ENCODE results near the gene A2M.

A2M gene

DNA sequence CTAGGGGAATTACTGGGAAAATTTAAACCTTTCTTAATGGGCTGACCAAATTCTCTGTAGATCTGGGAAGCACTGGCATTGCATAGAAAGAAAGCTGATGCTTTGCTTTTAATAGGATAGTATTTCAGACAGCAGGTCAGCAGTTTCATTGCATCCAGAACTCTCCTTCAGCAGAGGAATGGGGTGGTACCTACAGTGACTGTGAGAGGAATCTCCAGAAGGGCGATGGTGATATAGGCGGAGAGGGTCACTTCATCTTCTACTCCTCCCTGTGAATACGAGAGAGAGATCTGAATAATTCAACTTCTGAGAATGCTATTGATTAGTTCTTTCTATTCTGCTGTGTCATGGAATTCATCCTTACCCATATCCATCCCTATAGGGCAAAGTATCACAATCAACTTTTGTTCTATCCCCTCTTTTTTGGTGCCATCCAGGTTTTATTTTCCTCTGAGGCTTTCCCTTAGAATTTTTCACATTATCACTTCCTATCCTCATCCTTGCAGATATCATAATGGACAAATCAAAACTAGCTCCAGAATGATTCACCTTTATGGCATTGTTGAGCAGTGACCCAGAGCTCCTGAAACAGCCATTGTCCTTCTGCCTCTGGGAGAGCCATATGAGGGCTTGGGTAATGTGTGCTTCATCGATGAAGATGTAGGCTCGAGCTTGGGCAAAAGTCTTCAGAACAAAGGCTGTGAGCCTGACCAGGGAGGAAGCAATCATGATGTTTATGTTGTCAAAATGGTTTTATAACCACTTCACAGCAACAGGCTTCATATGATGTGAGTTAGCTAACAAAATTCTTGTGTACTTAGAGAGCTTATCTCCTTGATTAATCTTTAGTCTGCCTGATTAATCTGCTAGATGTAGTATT lies 38.3 kb downstream of the A2M start:
- Histone ChIP-seq H2AFZ (ENCODE audit: low read depth, low read length) (no peak overlapping the region), H3K9ac (ENCODE audit: low read length) (no peak overlapping the region), H3K36me3 (replicated peaks; ENCODE audit: low read depth, low read length) (peaks cover 2% of the 10 kb centered on the region), H3K4me3 (ENCODE audit: low read length) (no peak overlapping the region), H3K4me1 (ENCODE audit: low read length) (no peaks in the 10 kb centered on the region), H3K27me3 (ENCODE audit: low read depth, low read length) (peaks cover 10% of the 10 kb centered on the region; the same call in 1 of the 2 replicates), H3K9me3 (ENCODE audit: insufficient read depth, low read length) (peaks cover 7% of the 10 kb centered on the region; the same call in 1 of the 2 replicates), H3K27ac (ENCODE audit: low read length) (no peak overlapping the region), H3K79me2 (ENCODE audit: low read length) (no peaks in the 10 kb centered on the region), H3K4me2 (ENCODE audit: low read length) (no peak overlapping the region), H4K20me1 (ENCODE audit: insufficient read depth, low read length) (no peaks in the 10 kb centered on the region)
- TF ChIP-seq, protein P1, sequence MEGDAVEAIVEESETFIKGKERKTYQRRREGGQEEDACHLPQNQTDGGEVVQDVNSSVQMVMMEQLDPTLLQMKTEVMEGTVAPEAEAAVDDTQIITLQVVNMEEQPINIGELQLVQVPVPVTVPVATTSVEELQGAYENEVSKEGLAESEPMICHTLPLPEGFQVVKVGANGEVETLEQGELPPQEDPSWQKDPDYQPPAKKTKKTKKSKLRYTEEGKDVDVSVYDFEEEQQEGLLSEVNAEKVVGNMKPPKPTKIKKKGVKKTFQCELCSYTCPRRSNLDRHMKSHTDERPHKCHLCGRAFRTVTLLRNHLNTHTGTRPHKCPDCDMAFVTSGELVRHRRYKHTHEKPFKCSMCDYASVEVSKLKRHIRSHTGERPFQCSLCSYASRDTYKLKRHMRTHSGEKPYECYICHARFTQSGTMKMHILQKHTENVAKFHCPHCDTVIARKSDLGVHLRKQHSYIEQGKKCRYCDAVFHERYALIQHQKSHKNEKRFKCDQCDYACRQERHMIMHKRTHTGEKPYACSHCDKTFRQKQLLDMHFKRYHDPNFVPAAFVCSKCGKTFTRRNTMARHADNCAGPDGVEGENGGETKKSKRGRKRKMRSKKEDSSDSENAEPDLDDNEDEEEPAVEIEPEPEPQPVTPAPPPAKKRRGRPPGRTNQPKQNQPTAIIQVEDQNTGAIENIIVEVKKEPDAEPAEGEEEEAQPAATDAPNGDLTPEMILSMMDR (IDR thresholded peaks at IDR 0.05; ENCODE audit: low read depth, low read length) = no peak
- no peak for TF ChIP-seq EZH2phosphoT487 (IDR thresholded peaks at IDR 0.05; ENCODE audit: low read depth)

DNA sequence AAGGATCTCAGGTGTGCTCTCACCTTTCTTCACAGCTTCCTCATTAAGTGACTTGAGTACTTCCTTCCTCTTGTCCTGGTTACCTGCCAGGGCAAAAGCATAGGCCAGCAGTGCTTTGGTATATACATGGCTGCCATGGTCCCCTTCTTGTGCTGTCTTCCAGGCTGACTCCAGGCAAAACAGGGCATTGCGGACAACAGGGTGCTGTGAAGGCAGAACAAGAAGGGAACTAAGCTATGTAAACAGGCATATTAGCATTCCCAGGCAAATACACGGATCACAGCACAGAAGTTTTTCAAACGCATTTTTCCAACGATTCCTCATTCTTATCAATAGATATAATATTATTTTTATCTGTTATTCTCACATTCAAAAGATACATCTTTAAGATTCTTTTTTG lies 39.0 kb downstream of the A2M start:
- H3K27ac ChIP-seq (ENCODE audit: low read length) = no peak overlapping the region
- H3K4me3 ChIP-seq (ENCODE audit: low read length) = no peak overlapping the region
- H3K27me3 ChIP-seq (ENCODE audit: low read depth, low read length) = peaks cover 14% of the 10 kb centered on the region; the same call in 1 of the 2 replicates
- H4K20me1 ChIP-seq (ENCODE audit: insufficient read depth, low read length) = no peaks in the 10 kb centered on the region
- no peak for TF ChIP-seq EZH2phosphoT487 (IDR thresholded peaks at IDR 0.05; ENCODE audit: low read depth)
- TF ChIP-seq, protein P1 (IDR thresholded peaks at IDR 0.05; ENCODE audit: low read depth, low read length) = no peak
- no peak overlapping the region for H3K9ac ChIP-seq (ENCODE audit: low read length)
- H2AFZ ChIP-seq (ENCODE audit: low read depth, low read length) = no peak overlapping the region
- no peaks in the 10 kb centered on the region for H3K79me2 ChIP-seq (ENCODE audit: low read length)
- no peak overlapping the region for H3K4me2 ChIP-seq (ENCODE audit: low read length)
- no peaks in the 10 kb centered on the region for H3K4me1 ChIP-seq (ENCODE audit: low read length)
- no peaks in the 10 kb centered on the region for H3K36me3 ChIP-seq (replicated peaks; ENCODE audit: low read depth, low read length)
- H3K9me3 ChIP-seq (ENCODE audit: insufficient read depth, low read length) = peaks cover under 1% of the 10 kb centered on the region; the same call in 1 of the 2 replicates

DNA sequence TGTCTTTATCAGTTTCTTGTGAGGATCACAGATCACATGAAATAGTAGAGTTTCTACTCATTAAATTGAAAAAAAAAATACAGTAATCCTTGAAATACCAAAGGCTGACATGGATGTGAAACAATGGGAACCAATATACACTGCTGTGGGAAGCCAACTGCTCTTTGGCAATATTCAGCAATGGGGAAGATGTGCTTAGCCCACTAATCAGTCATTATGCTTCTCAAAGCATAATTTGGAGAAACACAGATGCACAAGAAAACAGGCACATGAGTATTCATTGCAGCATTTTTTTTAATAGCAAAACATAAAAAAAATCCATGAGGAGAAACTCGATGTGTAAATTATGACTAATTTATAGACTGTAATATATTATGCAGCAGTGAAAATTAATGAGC lies 40.6 kb downstream of the A2M start:
- Histone ChIP-seq H3K27ac (ENCODE audit: low read length) (no peak overlapping the region), H3K4me1 (ENCODE audit: low read length) (no peaks in the 10 kb centered on the region), H3K4me2 (ENCODE audit: low read length) (no peak overlapping the region), H3K27me3 (ENCODE audit: low read depth, low read length) (peaks cover 14% of the 10 kb centered on the region; the same call in 1 of the 2 replicates), H3K36me3 (replicated peaks; ENCODE audit: low read depth, low read length) (no peaks in the 10 kb centered on the region), H2AFZ (ENCODE audit: low read depth, low read length) (no peak overlapping the region), H3K79me2 (ENCODE audit: low read length) (no peaks in the 10 kb centered on the region), H3K9ac (ENCODE audit: low read length) (no peak overlapping the region), H4K20me1 (ENCODE audit: insufficient read depth, low read length) (no peaks in the 10 kb centered on the region), H3K9me3 (ENCODE audit: insufficient read depth, low read length) (no peaks in the 10 kb centered on the region), H3K4me3 (ENCODE audit: low read length) (no peak overlapping the region)
- no peak for TF ChIP-seq EZH2phosphoT487 (IDR thresholded peaks at IDR 0.05; ENCODE audit: low read depth)
- TF ChIP-seq, protein P1 (IDR thresholded peaks at IDR 0.05; ENCODE audit: low read depth, low read length) = no peak

DNA sequence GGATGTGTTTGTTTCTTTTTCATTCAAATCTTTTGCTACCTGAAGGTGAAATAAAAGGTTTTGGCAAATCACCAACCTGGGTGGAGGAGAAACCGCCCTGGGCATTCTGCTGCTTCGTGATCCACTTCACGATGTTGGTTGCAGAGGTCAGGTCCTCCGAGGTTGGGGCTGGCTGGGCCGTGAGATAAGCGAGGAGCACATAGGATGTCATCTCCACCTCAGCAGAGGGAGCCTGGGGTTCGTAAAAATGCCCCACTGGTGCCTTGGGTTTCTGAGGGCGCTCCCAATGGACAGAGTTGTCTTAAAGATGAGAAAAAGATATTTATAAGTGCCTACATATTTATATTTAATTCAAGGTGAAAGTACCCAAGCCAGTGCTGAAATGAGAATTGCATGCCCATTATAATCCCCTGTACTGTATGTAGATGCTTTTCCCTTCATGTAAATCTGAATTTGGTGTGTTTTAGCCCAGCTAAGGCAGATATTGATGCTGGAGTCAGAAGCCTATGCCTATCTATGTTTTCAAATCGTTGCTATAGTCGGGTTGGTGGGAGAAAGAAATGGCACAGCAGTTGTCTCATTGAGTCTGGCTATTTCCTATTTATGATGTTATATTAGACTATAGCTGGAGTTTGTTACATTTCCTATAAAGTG lies 41.1 kb downstream of the A2M start:
- H3K4me2 ChIP-seq (ENCODE audit: low read length) = no peak overlapping the region
- H3K27me3 ChIP-seq (ENCODE audit: low read depth, low read length) = peaks cover 14% of the 10 kb centered on the region; the same call in 1 of the 2 replicates
- H3K36me3 ChIP-seq (replicated peaks; ENCODE audit: low read depth, low read length) = no peaks in the 10 kb centered on the region
- no peaks in the 10 kb centered on the region for H3K9me3 ChIP-seq (ENCODE audit: insufficient read depth, low read length)
- no peaks in the 10 kb centered on the region for H3K4me1 ChIP-seq (ENCODE audit: low read length)
- H2AFZ ChIP-seq (ENCODE audit: low read depth, low read length) = no peak overlapping the region
- no peaks in the 10 kb centered on the region for H4K20me1 ChIP-seq (ENCODE audit: insufficient read depth, low read length)
- no peak for TF ChIP-seq EZH2phosphoT487 (IDR thresholded peaks at IDR 0.05; ENCODE audit: low read depth)
- TF ChIP-seq, protein P1 (IDR thresholded peaks at IDR 0.05; ENCODE audit: low read depth, low read length) = no peak
- H3K27ac ChIP-seq (ENCODE audit: low read length) = no peak overlapping the region
- no peak overlapping the region for H3K4me3 ChIP-seq (ENCODE audit: low read length)
- H3K9ac ChIP-seq (ENCODE audit: low read length) = no peak overlapping the region
- H3K79me2 ChIP-seq (ENCODE audit: low read length) = no peaks in the 10 kb centered on the region
